Gastroesophageal sphincter (tissue), 3 donors: ENCODE results near the gene LDB1.

Experiments
- CTCF ChIP-seq, 4 experiments: fragments of 200-600 bp in 2 of 4; fragments of 450-650 bp in 2 of 4; sonication (generic) in 1 of 4; IDR thresholded peaks; one replicate each; pipeline ENCODE4 v1.5.1; 2017 to 2019; ENCODE audit warnings: antibody characterized with exemption in 4 of 4, mild to moderate bottlenecking in 2 of 4, moderate library complexity in 2 of 4
- EP300 ChIP-seq: sonication (generic); formaldehyde crosslinking; IDR thresholded peaks from one replicate; pipeline ENCODE4 v1.6.1; 2017; ENCODE audit warnings: antibody characterized with exemption, mild to moderate bottlenecking
- POLR2A ChIP-seq, 2 donors: fragments of 450-650 bp; IDR thresholded peaks; one replicate each; pipeline ENCODE4 v1.6.1; 2017; ENCODE audit warnings: antibody characterized with exemption in 2 of 2, mild to moderate bottlenecking in 2 of 2, moderate library complexity in 1 of 2
- POLR2AphosphoS5 ChIP-seq: sonication (generic); formaldehyde crosslinking; IDR thresholded peaks from one replicate; pipeline ENCODE4 v1.6.1; 2017; ENCODE audit warnings: antibody characterized with exemption

- TF ChIP-seq CTCF (IDR thresholded peaks at IDR 0.05) (no peak), POLR2A (IDR thresholded peaks at IDR 0.05) (no peak), EP300 (no peak), POLR2AphosphoS5 (no peak)
Measured at GRCh38 chr10:102150970-102151773, 31.0 kb upstream of the LDB1 start.
